HG03045 (cell line): ENCODE data around the gene REM2.

Experiments
- ATAC-seq: cut with Tn5 transposase; IDR thresholded peaks from one replicate; pipeline ENCODE4 v1.9.1; 2021; ENCODE audit warnings: mild to moderate bottlenecking, moderate library complexity; ENCODE audit not compliant: unreplicated experiment

Gene REM2

DNA sequence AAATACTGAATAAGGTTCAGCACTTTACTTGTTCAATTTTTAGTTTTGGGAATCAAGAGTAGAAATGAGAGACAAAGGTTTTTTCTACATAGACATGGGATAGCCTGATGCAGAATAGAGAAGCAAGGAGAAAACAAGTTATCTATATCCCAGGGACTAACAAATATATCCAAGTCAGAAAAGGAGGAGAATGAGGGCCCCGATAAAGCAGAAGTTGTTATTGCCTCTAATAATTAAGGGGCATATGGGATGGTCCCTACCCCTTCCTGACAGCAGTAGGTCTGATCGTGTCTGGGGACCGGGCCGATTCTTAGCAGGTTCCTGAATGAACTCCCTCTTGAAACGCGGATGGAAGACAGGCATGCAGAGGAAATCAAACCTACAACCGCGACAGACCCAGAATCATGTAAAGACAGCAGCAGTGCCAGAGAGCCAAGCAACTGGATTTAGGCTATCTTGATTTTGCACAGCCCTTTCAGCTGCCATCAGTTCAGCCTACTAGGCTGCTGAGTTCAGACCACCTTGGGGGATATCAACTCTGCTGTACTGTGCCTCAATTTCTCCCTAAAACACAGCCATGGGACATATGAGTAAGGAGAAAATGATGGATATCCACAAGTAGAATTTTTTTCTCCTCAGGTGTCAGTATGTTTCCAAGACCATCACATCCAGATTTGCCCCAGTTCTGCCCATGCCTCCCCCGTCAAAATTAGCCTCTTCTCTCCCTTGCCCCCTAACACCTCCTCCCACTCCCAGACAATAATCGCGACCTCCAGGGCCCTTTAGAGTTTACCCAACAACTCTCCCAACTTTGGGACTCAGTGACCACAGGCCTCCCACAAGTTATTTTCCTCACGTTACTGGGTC is 45.4 kb downstream of the REM2 start:
- ATAC-seq: no peak

DNA sequence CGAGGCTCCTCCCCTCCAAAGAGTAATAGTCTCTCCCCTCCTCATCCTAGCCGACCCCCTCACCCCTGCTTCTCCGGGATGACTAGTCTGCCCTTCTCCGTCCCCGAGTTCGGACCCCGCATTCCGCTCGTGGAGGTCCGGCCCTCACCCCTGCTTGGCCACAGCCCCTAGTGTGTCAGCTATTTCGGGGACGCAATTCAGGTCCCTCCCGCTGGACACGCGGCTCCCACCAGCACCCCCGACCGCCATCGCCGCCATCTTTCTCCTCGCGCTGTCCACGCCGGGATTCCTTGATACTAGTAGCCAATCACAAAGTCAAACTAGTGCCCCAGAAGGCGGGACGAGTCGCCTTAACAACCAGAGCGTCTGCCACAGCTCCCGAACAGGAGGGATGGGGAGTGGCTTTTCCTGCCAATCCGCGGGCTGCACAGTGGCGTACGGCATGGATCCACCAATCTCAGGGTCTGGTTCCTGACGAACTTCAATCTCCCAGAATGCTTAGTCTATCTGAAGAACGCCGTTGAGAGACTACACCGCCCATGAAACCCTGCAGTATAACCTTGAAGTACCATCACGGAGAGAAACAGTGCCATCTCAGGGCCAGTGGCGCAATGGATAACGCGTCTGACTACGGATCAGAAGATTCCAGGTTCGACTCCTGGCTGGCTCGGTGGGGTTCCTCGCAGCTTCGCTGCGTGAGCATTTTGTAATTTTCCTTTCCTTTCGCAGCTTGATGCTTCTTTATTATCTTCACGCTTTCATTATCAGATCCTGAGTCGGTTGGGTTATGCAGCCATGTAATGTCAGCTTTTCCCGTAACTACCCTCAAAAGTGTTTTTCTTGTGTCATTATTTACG is 46.3 kb downstream of the REM2 start, which contains the start of gene PRMT5:
PRMT5 (minus strand) TSS at position 273 of the 857 bp plus-strand sequence; CDS start at position 258, 15 bp downstream.
- peak; percentile 93 for ATAC-seq

DNA sequence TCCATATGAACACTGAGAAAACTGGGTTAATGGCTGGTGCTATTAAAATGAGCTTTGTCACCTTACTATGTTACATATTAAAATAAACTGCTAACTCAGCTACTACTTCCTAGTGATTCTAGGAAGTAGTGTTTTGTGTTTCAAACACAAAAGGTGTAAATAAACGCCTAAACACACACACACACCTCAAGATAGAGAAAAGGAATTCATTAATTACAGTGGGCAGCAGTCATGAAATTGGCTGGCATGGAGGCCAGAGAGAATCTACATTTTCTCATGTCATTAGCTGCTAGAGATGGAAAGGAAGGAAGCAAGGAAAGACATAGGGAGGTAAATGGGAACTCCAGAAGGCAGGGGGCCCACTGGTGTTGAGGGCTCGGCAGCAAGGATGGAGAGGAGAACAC is 46.9 kb downstream of the REM2 start:
- no peak for ATAC-seq

- no peak for ATAC-seq
Measured at GRCh38 chr14:22932146-22932545, 49.1 kb downstream of the REM2 start.

DNA sequence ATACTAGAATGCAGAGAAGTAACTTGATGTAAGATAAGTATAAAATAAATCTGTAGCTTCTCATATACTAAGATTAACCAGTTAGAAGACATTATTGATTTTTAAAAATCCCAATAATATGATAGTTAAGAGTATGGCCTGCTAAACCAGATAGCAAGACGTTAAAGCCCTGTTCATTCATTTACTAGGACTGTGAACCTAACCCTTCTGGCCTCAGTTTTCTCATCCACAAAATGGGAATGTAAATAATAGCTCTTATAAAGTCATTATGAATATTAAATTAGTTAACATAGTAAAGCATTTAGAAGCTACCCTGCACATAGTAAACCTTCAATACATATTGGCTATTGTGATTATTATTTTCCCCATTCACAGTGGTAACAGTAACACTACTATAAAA is 52.1 kb downstream of the REM2 start:
- ATAC-seq: no peak
